GM19351 (cell line): ENCODE measurements around the gene THRB.

Source experiments
- ATAC-seq: cut with Tn5 transposase; IDR thresholded peaks from one replicate; pipeline ENCODE4 v1.9.1; 2021; ENCODE audit warnings: mild to moderate bottlenecking, moderate library complexity; ENCODE audit not compliant: unreplicated experiment

THRB gene

DNA sequence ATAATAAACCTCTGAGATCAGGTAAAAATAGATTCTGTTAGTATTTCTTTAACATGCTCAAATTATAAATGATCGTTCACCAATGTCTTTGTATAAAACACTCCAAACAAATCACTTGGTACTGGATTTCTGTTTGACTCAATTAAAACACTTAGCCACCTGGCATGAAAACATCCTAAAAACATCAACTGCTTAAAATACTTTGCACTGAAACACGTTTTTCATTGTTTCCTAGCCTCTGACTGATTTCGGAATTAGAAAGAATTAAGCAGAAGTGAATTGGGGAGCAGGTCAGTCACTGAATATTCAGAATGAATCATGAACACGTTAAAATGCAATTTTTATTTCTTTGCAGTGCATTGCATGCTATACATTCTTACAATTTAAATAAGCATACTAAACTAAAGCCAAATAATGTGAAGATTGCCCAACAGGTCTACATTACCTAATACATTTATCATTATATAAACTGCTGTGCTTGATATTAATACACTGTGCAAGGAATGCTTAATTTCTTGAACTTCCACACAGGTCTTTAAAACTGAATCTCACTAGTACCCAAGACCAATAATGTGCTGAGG, 1.6 kb downstream of the THRB start:
- no peak for ATAC-seq

DNA sequence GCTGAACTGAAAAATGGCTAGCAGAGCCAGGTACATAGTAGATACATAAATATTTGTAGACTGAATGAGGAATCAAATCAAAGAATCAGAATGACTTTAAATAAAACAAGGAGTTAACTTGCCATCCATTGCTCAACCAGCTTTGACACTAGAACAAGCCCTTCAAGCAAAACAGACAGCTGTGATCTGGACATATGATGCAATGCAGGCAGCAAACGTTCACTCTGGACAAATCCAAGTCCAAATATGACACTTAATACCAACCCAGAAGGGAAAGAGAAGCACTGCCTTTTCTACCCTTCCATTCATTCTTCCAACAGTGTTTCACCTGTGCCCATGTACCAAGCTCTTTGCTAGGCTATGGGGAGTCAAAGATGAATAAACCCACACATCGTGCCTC, 4.5 kb downstream of the THRB start:
- ATAC-seq: no peak

DNA sequence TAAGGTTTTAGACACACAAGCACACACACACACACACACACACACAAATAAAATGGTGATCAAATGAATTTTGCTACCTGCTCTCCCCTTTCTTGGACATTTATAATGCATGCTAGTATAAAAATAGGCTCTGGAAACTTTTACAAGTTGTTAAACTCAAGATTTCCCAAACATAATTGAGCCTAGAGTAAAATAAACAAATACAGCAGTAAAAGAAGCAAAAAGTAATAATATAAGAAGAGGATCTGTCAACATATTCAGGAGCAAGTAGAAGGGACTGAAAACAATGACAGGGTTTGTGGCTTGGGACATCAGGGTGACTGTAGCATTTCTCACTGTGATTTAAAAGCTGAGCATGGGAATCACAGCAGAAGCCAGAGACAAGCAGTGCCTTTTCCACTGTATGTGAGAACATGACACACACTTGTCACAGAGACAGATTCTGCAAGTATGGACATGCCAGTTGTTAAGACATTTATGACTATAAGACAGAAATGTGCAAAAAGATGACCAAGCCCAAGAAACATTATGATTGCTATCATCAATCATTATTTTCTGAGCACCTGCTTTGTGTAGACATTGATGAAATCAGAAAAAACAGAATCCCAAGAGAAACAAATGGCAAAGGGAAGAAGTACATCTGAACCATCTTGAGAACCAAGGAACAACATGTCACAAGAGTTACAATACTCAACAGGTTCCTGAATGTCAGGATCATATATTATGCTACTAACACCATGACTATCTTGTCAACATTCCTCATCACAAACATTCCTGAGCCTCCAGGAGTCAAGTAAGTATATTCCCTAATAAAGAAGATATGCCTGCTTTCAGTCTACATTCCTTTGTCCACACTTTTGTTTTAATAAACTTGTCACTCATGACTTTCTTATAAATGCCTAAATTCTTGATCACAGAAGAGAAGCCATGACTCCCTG, 7.1 kb downstream of the THRB start:
- ATAC-seq: no peak

DNA sequence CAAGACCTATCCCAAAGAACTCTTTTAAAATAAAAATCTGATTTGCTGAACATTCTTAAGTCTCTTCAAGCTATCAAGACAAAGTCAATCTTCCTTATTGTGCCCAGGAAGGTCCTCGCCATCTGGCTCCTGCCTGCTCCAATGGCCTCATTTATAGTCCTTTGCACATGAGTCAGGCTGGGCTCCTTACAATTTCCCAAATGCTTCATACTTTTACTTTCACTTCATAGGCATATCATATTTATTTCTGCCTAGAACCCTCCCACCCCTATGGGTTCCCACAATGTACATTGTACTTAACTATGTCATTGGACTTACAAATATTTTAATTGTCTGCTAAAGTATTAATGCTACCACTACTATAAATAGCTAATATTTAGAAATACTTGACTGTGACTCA, 9.1 kb downstream of the THRB start:
- no peak for ATAC-seq

DNA sequence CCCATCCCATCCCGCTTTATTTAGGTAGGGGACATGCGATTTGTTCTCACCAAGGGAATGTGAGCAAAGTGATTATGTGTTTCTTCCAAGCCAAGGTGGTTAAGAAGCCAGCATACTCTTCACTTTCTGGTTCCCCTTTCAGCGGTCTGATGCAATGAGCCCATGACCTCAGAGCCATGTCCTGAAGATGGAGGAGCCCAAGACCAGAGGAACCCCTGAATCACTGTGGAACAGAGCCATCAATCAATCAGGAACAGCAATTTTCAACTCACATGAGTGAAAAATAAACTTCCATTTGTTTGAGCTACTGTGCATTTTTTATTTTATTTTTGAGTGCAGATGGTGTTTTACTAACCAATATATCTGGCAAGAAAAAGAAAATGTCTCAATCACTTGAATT, 10.8 kb downstream of the THRB start:
- no peak for ATAC-seq

DNA sequence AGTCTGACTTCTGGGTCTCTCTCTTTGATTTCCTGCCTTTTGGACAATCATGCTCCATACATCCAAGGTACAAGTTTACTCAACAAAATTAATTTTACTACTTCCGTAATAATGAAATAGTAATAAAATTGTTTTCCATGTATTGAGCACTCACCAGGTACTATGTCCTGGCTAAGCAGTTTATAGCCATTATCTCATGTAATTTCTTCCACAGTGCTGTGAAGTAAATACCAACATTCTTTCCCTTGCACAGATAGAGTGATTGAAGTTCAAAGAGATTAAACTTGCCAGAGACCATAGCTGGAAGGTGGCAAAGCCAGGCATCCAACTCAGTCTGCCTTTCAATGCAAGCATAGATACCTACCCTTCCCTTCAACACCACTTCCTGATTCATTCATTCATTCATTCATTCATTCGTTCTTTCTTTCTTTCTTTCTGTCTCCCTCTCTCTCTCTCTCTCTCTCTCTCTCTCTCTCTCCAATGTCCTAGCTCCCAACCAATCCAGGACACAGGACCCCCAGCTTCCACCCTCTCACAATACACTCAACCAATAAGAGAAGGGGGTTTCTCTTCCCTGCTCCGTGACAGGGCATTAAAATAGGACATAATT, 12.4 kb downstream of the THRB start:
- no peak for ATAC-seq

DNA sequence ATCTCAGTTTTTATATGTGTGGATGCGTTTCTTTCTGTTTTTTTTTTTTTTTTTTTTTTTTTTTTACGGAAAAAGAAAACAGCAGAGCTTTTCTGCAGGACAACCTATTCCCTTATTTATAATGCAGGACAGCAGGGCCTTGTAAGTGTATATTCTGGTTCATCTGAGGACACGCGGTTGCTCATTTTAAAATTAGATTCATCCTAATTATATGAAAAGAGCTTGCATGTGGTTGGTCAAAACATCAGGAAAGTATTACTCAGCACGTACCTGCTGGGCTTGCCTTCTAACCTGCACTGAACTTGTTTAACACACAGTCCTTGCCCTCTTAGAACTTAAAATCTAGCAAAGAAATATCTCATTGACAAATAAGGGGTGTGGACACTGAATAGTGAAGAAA, 13.5 kb downstream of the THRB start:
- ATAC-seq: no peak

DNA sequence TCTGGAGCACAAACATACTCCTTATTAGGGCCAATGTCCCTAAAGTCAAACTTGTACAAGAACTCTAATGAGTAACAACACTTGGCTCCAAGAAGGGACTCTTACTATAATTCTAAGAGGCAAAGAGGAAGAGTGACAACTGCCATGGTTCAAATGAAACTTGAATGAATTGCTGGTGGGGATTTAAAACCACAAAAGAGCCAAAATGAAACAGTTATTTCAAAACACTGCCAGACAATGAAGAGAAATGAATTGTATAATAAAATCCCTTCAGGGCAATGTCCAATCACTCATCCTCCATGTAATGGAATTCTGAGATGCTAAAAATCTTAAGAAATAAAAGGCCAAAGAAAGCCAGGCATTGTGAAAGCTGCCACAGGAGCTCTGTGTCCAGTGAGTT, 14.2 kb downstream of the THRB start:
- ATAC-seq: no peak

DNA sequence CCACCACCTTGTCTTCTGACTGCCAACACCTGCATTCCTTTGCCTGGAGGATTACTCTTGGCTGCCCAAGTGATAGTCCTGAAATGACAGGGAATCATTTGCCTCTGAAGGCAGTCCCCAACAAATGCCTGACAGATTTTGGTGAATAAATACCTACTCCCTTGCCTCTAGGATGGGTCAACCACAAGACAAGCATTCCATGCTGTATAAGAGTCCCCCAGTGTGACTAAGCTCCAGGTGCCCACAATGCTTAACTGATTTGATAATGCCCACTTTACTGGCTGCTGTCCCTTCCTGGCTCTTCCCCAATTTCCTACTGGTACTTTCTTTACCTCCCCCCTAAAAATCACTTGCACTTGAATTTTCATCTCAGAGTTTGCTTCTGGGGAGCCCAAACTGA, 14.8 kb downstream of the THRB start:
- no peak for ATAC-seq

DNA sequence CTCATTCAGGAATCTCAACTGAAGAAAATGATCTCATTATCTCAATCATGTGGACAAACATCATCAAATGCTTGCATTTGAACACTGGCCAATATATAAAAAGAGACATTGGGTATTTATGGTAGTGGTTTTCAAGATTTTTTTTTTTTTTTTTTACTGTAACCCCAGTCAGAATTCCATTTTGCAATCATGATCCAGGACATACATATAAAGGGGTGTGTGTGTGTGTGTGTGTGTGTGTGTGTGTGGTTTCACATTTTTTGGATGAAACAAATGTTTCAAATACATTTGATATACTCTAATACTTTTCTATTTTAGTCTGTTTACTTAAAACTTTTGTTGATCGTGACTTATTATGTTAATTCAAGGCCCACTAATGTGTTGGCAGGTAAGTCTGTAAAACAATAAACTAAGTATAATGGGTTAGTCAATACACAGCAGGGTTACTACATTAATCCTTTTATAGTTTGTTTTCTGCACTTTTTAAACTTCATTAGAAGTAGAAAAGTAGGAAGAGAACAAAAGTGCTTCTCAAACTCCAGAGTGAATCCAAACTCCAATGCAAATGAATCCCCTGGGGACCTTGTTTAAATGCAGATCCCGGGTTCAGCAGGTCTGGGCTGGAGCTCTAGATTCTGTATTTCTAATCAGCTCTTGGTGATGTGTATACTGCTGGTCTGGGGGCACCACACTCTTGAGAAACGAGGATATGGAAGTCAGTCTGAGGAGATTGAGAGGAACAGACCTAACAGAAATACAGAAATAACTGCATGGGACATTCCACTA, 17.6 kb downstream of the THRB start:
- no peak for ATAC-seq

DNA sequence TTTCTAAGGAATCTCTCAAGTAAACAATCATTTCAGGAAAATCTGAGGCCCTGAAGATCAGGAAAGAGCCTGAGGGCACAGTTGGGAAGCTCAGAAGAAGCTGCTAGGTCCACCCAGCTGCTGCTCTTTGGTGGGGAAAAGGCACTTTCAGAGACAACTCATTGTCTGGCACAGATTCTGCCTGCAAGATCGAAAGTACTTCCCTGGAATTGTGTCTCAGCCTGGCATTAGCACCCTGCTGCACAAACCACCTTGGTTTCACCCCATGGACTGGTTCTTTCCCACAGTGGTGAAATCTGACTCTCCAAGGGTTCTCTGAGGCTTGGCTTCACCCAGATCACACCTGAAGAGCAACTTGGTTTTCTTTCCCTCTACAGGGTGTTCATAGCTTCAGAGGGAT, 18.7 kb downstream of the THRB start:
- ATAC-seq: no peak

DNA sequence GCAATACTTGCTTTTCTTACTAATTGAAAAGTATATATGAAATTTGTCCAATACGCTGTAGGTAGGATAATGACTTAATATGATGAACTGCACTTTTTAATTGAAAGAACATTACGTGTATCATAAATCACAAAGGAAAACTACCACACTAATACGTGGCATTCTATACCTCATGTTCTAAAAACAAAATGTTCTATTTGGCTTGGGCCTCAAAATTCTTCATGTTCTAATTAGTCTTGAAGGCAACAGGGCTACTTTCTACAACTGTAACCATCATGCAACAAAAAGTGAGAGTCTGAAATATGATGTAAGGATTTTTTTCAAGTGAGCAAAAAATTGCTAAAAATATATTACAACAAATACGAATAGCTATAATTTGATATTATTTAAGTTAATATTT, 19.8 kb downstream of the THRB start:
- ATAC-seq: no peak

DNA sequence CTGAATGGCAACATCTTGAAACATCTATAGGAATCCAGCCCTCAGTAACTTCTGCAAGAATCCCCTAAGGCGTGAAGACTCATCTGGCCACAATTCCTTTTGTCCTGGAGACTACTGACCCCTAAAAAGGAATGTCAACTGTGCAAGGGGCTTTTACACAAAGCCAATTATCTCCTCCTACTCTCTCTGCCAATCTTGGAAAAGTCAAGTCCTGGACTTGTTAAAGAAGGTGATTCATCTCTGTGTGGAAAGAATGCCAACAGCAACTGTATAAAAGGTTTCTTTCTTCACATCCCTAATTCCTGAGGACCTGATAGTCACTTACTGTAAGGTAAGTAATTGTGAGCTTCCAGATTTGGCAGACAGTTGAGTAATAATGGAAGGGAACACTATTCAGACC, 22.3 kb downstream of the THRB start:
- ATAC-seq: no peak

DNA sequence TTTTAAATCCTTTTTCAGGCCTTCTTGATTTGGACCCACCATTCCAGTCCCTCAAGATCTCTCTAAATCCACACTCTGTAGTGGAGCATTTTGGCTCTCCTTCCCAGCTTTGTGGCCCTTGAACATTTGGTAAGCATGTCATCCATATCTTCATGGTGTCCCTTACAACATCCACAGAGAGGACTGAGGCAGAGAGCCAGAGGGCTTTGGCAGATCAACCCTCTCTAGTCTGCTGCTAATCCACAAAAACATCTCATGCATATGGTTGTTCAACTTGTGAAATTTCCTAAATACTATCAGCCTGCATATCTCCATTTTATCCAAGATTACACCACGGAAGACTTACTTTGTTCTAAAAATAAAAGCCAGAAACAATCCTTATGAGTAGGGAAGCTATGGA, 23.2 kb downstream of the THRB start:
- no peak for ATAC-seq

DNA sequence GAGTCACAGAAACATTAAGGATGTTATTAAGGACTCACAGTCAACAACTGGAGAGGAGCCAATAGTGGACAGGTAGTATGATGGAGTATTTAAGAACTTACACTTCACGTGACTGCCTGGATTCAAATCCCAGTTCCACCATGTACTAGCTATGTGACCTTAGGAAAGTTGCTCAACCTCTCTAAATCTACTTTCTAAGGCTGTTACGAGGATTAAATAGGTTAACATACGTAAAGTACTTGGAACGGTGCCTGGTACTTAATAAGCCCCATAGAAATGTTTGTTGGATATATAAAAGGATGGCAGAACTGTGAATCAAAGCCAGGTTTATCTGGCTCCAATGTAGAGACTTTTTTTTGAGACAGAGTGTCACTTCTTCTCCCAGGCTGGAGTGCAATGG, 24.4 kb downstream of the THRB start:
- no peak for ATAC-seq

DNA sequence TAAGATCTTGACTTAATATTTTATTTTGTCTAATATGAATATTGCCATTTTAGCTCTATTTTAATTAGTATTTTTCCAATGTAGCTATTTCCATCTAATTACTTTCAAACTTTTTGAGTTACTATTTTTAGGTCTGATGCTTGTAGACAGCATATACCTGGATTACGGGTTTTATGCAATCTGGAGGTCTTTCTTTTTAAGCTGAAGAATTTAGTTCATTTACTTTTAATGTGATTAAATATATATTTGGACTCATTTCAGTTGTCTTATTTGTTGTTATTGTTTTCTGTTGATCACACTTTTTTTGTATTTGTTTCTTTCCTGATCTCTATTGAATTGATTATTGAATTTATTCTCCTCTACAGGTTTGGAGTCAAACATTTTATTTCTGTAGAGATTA, 30.3 kb downstream of the THRB start:
- no peak for ATAC-seq

DNA sequence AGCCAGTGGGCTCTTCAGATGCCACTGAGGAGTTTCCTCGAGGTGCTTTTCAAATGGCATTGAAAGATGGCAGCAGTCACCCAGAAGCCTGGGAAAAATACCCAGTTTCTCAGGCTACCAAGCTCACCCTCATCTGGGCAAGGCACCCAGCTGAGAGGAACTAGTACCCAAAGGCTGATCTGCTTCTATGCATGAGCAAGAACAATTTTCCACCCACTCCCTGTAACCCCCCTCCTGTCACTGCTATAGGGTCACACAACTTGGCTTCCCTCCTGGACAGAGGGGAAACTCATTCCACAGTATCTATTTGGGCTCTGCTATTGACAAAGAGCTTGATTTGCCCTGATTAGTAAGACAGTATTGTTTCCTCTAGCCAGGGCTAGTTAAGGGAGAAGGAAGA, 31.9 kb downstream of the THRB start:
- ATAC-seq: no peak

DNA sequence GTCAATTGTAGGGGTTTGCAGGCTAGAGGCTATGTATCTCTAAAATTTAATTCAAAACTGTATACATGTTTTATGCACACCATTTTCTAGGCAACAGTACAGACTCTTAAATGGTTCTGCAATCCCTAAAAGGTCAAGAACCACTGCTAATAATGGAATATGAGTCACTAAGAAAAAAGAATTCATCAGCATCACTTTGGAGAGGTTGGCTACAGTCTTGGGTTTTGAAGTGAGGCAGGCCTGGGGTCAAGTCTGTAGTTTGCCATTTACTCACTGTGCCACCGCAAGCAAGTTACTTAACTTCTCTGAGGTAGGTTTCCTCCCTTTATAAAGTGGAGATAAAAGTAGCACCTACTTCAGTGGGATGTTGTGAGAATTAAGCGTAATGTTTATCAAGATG, 33.7 kb downstream of the THRB start:
- ATAC-seq: no peak

DNA sequence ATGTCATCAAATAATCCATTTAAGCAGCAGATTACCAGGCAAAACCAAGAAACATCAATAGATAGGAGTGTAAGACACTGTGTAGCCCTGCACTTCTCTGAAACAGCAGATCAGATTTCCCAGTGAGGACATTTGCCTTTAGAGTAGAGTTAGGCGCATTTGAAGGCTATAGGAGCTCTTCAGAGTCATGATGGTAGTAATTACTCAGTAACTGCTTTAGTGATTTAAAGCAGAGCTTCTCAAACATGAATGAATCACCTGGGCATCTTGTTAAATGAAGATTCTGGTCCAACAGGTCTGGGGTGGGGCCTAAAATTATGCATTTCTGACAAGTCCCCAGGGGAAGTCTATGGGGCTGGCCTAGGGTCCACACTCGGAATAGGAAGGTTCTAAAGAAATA, 36.9 kb downstream of the THRB start:
- ATAC-seq: no peak

DNA sequence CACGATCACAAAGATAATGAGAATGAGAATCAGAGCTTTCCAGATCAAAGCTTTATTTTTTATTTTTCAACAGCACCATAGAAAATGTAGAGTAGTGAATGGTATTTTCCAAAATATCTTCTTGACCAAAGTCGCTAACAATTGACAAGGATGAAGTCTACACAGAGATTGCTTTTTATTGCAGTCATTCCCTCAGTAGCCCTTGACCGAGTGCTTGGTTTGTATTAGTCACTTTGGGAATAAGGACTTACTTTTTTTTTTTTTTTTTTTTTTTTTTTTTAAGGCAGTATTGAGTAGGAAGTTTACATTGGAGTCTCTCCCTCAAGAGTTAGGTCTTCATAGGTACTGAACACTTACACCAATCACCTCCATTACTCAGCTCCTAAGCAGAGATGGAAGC, 39.8 kb downstream of the THRB start:
- no peak for ATAC-seq

DNA sequence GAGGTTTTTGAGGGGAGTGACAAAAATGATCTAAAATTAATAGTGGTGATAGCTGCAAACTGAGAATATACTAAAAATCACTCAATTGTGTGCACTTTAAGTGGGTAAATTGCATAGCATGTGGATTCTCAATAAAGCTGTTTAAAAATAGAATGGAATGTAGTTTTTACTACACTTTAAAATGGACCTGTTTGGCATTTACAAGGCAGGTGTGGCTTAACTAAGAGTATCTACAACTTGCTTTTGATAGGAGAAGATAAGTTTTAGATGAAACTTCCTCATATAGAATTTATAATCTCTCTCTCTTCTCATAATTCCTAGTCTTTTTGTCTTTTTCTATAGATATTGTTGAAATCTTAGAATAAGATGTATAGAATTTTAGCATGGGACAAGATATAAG, 40.3 kb downstream of the THRB start:
- no peak for ATAC-seq
